MCF 10A (cell line): ENCODE results near the gene PLET1. TPM values are rescaled to one million over a fixed set of nuclear protein-coding genes. Genes with fewer than 3 reads are reported as not detected.
A peak's percentile ranks its signal among the peaks of the same experiment; 100 is the strongest.

Experiments
- BruUV-seq: library from RNA; stranded (reverse); fragments of 400-500 nt; replicated peaks from 2 replicates; lab custom pipeline; 2021; lab: Mats Ljungman, UMichigan
- CTCF ChIA-PET: fragments of 300-600 bp; sonication (Branson Sonifier 250); formaldehyde crosslinking; extraction: SDS; loops from one replicate; lab custom pipeline; 2021; ENCODE audit warnings: antibody characterized with exemption, inconsistent platforms; lab: Yijun Ruan, JAX
- POLR2A ChIA-PET: fragments of 300-600, 350-650 bp; sonication (Branson Sonifier 250); formaldehyde crosslinking; extraction: SDS; loops from one replicate; lab custom pipeline; 2020; ENCODE audit warnings: antibody characterized with exemption, inconsistent platforms; lab: Yijun Ruan, JAX
- DNase-seq: peaks from one replicate; pipeline ENCODE4 v3.0.0-alpha.2; 2018; ENCODE audit not compliant: unreplicated experiment
- H3K27ac Mint-ChIP-seq: one replicate; pipeline ENCODE4 v1.8.0; 2022; ENCODE audit warnings: mild to moderate bottlenecking, low read depth, mixed read lengths; ENCODE audit not compliant: unreplicated experiment
- H3K27me3 Mint-ChIP-seq: one replicate; pipeline ENCODE4 v1.8.0; 2022; ENCODE audit warnings: mixed read lengths; ENCODE audit not compliant: insufficient read depth, unreplicated experiment
- H3K36me3 Mint-ChIP-seq: one replicate; pipeline ENCODE4 v1.8.0; 2022; ENCODE audit warnings: mild to moderate bottlenecking, moderate library complexity, mixed read lengths; ENCODE audit not compliant: insufficient read depth, unreplicated experiment
- H3K4me1 Mint-ChIP-seq: one replicate; pipeline ENCODE4 v1.8.0; 2022; ENCODE audit warnings: mixed read lengths; ENCODE audit not compliant: insufficient read depth, unreplicated experiment
- H3K4me3 Mint-ChIP-seq: one replicate; pipeline ENCODE4 v1.8.0; 2022; ENCODE audit warnings: mild to moderate bottlenecking, moderate library complexity, mixed read lengths; ENCODE audit not compliant: unreplicated experiment
- H3K9me3 Mint-ChIP-seq: one replicate; pipeline ENCODE4 v1.8.0; 2022; ENCODE audit warnings: mixed read lengths; ENCODE audit not compliant: unreplicated experiment
- intact Hi-C: fragments of 100-400 bp; cut with micrococcal nuclease; formaldehyde crosslinking; loops from 2 replicates; pipeline ENCODE4 v1.14.1; 2022
- total RNA-seq: library from RNA; stranded (reverse); gene quantifications from 2 replicates; pipeline ENCODE4 v1.2.3, GENCODE V29; 2022
- TF ChIP-seq, protein P1 (sequence below): fragments of 200-600 bp; IDR thresholded peaks from one replicate; pipeline ENCODE4 v1.8.0; 2022; ENCODE audit warnings: antibody characterized with exemption, mild to moderate bottlenecking; ENCODE audit not compliant: unreplicated experiment

Gene PLET1
- total RNA-seq, 1 experiment from 2014 or later, result not detected

DNA sequence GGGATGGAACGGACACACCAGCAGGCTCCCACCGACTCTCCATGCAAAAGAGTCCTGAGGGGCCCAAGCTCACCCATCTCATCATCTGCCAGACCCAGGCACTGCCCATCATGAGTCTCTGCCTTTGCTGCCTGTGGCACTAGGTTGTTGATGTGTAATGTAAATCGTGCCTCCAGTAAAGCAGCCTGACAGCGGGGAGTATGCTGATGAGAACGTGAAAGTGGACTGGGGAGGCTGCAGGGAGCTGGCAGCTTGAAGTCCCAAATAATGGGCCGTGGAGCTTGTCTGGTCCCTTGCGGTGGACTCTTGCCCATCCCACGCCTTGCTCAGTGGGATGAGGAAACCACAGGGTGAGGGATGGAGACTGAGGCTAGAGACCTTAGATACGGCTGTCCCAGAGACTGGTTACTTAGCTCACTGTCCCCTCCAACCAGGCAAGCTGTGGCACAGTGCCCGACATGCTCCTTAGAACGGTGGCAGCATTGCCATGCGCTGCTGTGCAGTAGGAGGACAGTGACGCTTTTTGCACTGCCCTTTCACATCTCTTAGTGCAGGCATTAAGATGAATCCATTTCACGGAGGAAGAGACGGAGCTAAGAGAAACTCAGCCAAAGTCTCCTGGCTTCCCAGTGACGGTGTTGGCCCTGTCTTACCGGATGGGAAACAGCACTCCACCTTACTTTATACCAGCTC is 39.6 kb upstream of the PLET1 start:
- DNase-seq, result no peak
- no TSS peak for BruUV-seq
- POLR2A ChIA-PET, result interaction anchor here (0.9 to 1.4 kb wide), 3 partner anchors 8 to 21 kb away, joined by 3 to 5 read pairs (median 3); no protein-coding TSS in a partner anchor

GRCh38 chr11:112298535-112298934 is 37.9 kb upstream of the PLET1 start:
- POLR2A ChIA-PET, result no interaction called here
- TF ChIP-seq, protein P1, sequence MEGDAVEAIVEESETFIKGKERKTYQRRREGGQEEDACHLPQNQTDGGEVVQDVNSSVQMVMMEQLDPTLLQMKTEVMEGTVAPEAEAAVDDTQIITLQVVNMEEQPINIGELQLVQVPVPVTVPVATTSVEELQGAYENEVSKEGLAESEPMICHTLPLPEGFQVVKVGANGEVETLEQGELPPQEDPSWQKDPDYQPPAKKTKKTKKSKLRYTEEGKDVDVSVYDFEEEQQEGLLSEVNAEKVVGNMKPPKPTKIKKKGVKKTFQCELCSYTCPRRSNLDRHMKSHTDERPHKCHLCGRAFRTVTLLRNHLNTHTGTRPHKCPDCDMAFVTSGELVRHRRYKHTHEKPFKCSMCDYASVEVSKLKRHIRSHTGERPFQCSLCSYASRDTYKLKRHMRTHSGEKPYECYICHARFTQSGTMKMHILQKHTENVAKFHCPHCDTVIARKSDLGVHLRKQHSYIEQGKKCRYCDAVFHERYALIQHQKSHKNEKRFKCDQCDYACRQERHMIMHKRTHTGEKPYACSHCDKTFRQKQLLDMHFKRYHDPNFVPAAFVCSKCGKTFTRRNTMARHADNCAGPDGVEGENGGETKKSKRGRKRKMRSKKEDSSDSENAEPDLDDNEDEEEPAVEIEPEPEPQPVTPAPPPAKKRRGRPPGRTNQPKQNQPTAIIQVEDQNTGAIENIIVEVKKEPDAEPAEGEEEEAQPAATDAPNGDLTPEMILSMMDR, result no peak
- no TSS peak for BruUV-seq
- no peak overlapping the region for H3K4me3 Mint-ChIP-seq
- H3K27me3 Mint-ChIP-seq, result peaks cover 8% of the 10 kb centered on the region
- intact Hi-C loops, result no loop called here
- H3K4me1 Mint-ChIP-seq, result peaks cover 18% of the 10 kb centered on the region
- H3K9me3 Mint-ChIP-seq, result no peaks in the 10 kb centered on the region
- peaks cover 6% of the 10 kb centered on the region for H3K36me3 Mint-ChIP-seq
- H3K27ac Mint-ChIP-seq, result no peak overlapping the region
- peak; percentile 45 for DNase-seq
- CTCF ChIA-PET, result no interaction called here

More for the DNA sequence above, 39.6 kb upstream of the PLET1 start:
- Mint-ChIP-seq H3K9me3 (no peaks in the 10 kb centered on the region), H3K27me3 (peaks cover 8% of the 10 kb centered on the region), H3K36me3 (peaks cover 6% of the 10 kb centered on the region), H3K4me3 (no peak overlapping the region), H3K4me1 (peaks cover 14% of the 10 kb centered on the region), H3K27ac (no peak overlapping the region)
- TF ChIP-seq, protein P1, result no peak
- intact Hi-C loops, result no loop called here
- CTCF ChIA-PET, result interaction anchor here (0.6 to 1.4 kb wide), 4 partner anchors 10 to 288 kb away, joined by 3 to 6 read pairs (median 4); no protein-coding TSS in a partner anchor

GRCh38 chr11:112297248-112297866 is 36.7 kb upstream of the PLET1 start:
- Mint-ChIP-seq H3K27me3 (peaks cover 8% of the 10 kb centered on the region), H3K36me3 (peaks cover 6% of the 10 kb centered on the region), H3K27ac (no peak overlapping the region), H3K9me3 (no peaks in the 10 kb centered on the region), H3K4me1 (peaks cover 15% of the 10 kb centered on the region), H3K4me3 (no peak overlapping the region)
- ChIA-PET CTCF (no interaction called here), POLR2A (no interaction called here)
- intact Hi-C loops, result no loop called here
- no peak for DNase-seq
- BruUV-seq, result no TSS peak
- TF ChIP-seq, protein P1, result no peak

- intact Hi-C loops, result no loop called here
- Mint-ChIP-seq H3K27me3 (peaks cover 8% of the 10 kb centered on the region), H3K36me3 (peaks cover 5% of the 10 kb centered on the region), H3K27ac (no peak overlapping the region), H3K9me3 (no peaks in the 10 kb centered on the region), H3K4me1 (peaks cover 11% of the 10 kb centered on the region), H3K4me3 (no peak overlapping the region)
- BruUV-seq, result no TSS peak
- ChIA-PET POLR2A (no interaction called here), CTCF (interaction anchor here (0.8 to 1.3 kb wide), 4 partner anchors 14 to 994 kb away, joined by 3 to 4 read pairs (median 3); no protein-coding TSS in a partner anchor)
- TF ChIP-seq, protein P1, result no peak
- DNase-seq, result no peak
These were observed 35.4 kb upstream of the PLET1 start for GRCh38 chr11:112296044-112296443.
